Neural progenitor cell (in vitro differentiated cells): ENCODE results near the gene PTCHD1. TPM values are rescaled to one million over a fixed set of nuclear protein-coding genes. Genes with fewer than 3 reads are reported as not detected.

ENCODE experiments used
- DNase-seq: peaks from one replicate; pipeline ENCODE4 v3.0.0-alpha.2; 2016; ENCODE audit warnings: low spot score
- H2AFZ ChIP-seq: fragments of 200-600 bp; sonication (generic); replicated peaks from 2 replicates; pipeline ENCODE4 v1.6.1; 2016; ENCODE audit warnings: antibody characterized with exemption
- H3F3A ChIP-seq: fragments of 200-600 bp; sonication (generic); 2 replicates; pipeline ENCODE4 v1.6.1; 2016; ENCODE audit warnings: antibody characterized with exemption, low read depth
- H3K27ac ChIP-seq: fragments of 200-600 bp; sonication (generic); 2 replicates; pipeline ENCODE4 v1.5.1; 2016; ENCODE audit warnings: mild to moderate bottlenecking
- H3K27me3 ChIP-seq: fragments of 200-600 bp; sonication (generic); 2 replicates; pipeline ENCODE4 v1.6.1; 2016; ENCODE audit warnings: mild to moderate bottlenecking, moderate library complexity
- H3K36me3 ChIP-seq: fragments of 200-600 bp; sonication (generic); 2 replicates; pipeline ENCODE4 v1.5.1; 2016
- H3K4me1 ChIP-seq: fragments of 200-600 bp; sonication (generic); 2 replicates; pipeline ENCODE4 v1.6.1; 2016; ENCODE audit warnings: mixed run types
- H3K4me2 ChIP-seq: fragments of 200-600 bp; sonication (generic); 2 replicates; pipeline ENCODE4 v1.6.1; 2016
- H3K4me3 ChIP-seq: fragments of 200-600 bp; sonication (generic); 2 replicates; pipeline ENCODE4 v1.5.1; 2016
- H3K79me2 ChIP-seq: fragments of 200-600 bp; sonication (generic); 2 replicates; pipeline ENCODE4 v1.6.1; 2016; ENCODE audit warnings: low read depth
- H3K9ac ChIP-seq: fragments of 200-600 bp; sonication (generic); 2 replicates; pipeline ENCODE4 v1.6.1; 2016
- H3K9me3 ChIP-seq: fragments of 200-600 bp; sonication (generic); 2 replicates; pipeline ENCODE4 v1.5.1; 2016; ENCODE audit warnings: low read depth
- H4K20me1 ChIP-seq: fragments of 200-600 bp; sonication (generic); 2 replicates; pipeline ENCODE4 v1.6.1; 2016; ENCODE audit warnings: low read depth
- H3K27ac Mint-ChIP-seq: 3 replicates; pipeline ENCODE4 v1.8.0; 2021; ENCODE audit warnings: mixed read lengths
- H3K27me3 Mint-ChIP-seq: 2 replicates; pipeline ENCODE4 v1.8.0; 2022; ENCODE audit warnings: low read depth, mild to moderate bottlenecking, inconsistent platforms, moderate library complexity, mixed read lengths; ENCODE audit not compliant: insufficient read depth
- H3K36me3 Mint-ChIP-seq: 3 replicates; pipeline ENCODE4 v1.8.0; 2021; ENCODE audit warnings: mixed read lengths
- H3K4me1 Mint-ChIP-seq: 3 replicates; pipeline ENCODE4 v1.8.0; 2021; ENCODE audit warnings: mixed read lengths
- H3K4me3 Mint-ChIP-seq: 3 replicates; pipeline ENCODE4 v1.8.0; 2021; ENCODE audit warnings: mild to moderate bottlenecking, moderate library complexity, mixed read lengths
- H3K9me3 Mint-ChIP-seq: 3 replicates; pipeline ENCODE4 v1.8.0; 2020; ENCODE audit warnings: mixed read lengths
- CTCF ChIP-seq: fragments of 200-600 bp; sonication (generic); IDR thresholded peaks from 2 replicates; pipeline ENCODE4 v1.5.1; 2017; ENCODE audit warnings: antibody characterized with exemption, mild to moderate bottlenecking
- EZH2 ChIP-seq: fragments of 200-600 bp; sonication (generic); IDR thresholded peaks from 2 replicates; pipeline ENCODE4 v1.6.1; 2017; ENCODE audit warnings: antibody characterized with exemption, mild to moderate bottlenecking, moderate library complexity
- EZH2phosphoT487 ChIP-seq: fragments of 200-600 bp; sonication (generic); IDR thresholded peaks from 2 replicates; pipeline ENCODE4 v1.6.1; 2017; ENCODE audit warnings: antibody characterized with exemption
- total RNA-seq: library from RNA; depleted of rRNA; stranded (reverse); fragments of >200 nt; gene quantifications from 2 replicates; pipeline ENCODE4 v1.2.3, GENCODE V29; 2015; ENCODE audit warnings: low replicate concordance

Gene PTCHD1
- total RNA-seq, 1 donor from 2014 or later = 0.07 TPM

GRCh38 chrX:23312136-23312535, 22.5 kb upstream of the PTCHD1 start:
- Histone ChIP-seq H3K36me3 (no peaks in the 10 kb centered on the region), H3K4me2 (no peak overlapping the region), H3F3A (no peaks in the 10 kb centered on the region), H4K20me1 (no peaks in the 10 kb centered on the region), H3K79me2 (no peaks in the 10 kb centered on the region), H3K9ac (no peak overlapping the region), H3K4me1 (no peaks in the 10 kb centered on the region), H2AFZ (no peak overlapping the region), H3K9me3 (no peaks in the 10 kb centered on the region), H3K27ac (no peak overlapping the region), H3K27me3 (no peaks in the 10 kb centered on the region), H3K4me3 (no peak overlapping the region)
- Mint-ChIP-seq H3K9me3 (no peaks in the 10 kb centered on the region), H3K4me1 (no peaks in the 10 kb centered on the region), H3K27me3 (peaks cover 7% of the 10 kb centered on the region), H3K27ac (no peak overlapping the region), H3K36me3 (no peaks in the 10 kb centered on the region), H3K4me3 (no peak overlapping the region)
- DNase-seq = no peak
- TF ChIP-seq EZH2phosphoT487 = no peak
- no peak for TF ChIP-seq CTCF
- TF ChIP-seq EZH2 = no peak

DNA sequence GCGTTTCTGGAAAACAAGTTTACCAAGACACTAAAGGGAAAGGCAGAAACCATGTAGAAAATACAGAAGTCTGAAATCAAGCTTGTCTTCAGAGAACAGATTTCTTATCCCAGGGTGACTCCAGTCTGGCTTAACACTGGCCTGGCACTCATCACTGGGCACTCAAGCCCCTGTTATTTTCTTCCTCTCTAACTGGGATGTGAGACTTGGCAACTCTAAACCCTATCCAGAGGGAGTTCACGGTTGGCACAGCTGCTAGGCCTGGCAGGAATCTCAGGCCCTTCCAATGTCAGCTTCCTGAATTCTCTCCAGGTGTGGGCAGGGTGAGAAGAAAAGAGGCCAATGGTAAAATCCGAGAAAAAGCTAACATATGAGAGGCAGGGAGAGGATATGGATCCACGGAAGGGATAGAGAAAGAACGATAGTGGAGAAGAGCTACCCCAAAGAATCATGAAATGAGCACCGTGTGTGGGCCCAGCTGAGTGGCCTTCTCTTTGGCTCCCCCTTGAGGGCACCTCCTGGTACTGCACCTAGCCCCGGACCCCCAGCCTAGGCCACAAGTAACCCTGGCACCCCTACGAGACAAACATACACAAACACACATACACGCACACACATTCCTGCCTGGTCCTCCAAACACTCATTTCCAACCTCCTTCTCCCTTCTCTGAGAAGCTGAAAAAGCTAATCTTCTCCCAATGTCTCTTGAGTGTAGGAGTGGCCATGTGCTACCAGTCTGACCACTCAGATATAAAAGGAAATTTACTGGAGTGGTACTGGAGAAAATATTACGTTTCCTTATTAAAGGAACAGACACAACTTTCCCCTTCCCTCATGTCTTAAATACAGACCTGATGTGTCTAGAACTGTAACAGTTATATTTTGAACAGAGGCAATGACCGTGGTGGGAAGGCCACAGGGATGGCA, 16.6 kb upstream of the PTCHD1 start:
- Mint-ChIP-seq H3K4me3 (no peak overlapping the region), H3K27me3 (peaks cover 3% of the 10 kb centered on the region), H3K4me1 (no peaks in the 10 kb centered on the region), H3K27ac (no peak overlapping the region), H3K36me3 (no peaks in the 10 kb centered on the region), H3K9me3 (no peaks in the 10 kb centered on the region)
- H3K36me3 ChIP-seq = no peaks in the 10 kb centered on the region
- H3F3A ChIP-seq = no peaks in the 10 kb centered on the region
- no peak overlapping the region for H2AFZ ChIP-seq
- no peaks in the 10 kb centered on the region for H4K20me1 ChIP-seq
- H3K4me2 ChIP-seq = no peak overlapping the region
- no peaks in the 10 kb centered on the region for H3K27me3 ChIP-seq
- no peaks in the 10 kb centered on the region for H3K79me2 ChIP-seq
- no peaks in the 10 kb centered on the region for H3K4me1 ChIP-seq
- no peak overlapping the region for H3K4me3 ChIP-seq
- DNase-seq = peak; percentile 61
- H3K27ac ChIP-seq = no peak overlapping the region
- TF ChIP-seq CTCF (peak; percentile 79), EZH2 (no peak)
- H3K9ac ChIP-seq = no peak overlapping the region
- H3K9me3 ChIP-seq = no peaks in the 10 kb centered on the region

DNA sequence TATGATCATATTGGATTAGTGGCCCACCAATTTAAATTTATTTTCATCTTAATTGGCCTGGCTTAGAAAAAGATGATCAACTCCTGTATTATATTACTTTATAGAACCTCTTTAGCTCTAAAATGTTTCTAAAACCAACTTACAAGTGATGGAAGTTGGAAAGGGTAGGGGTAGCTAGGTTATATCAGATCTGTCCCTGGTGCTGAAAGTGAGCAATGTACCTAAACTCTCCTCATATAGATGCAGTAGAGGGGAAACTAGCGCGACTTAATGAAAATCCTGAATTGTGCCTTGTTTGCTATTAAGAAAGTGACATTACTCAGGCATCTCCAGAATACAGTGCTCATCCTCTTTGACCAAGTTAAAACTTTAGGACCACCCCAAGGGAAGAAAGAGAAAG, 7.5 kb upstream of the PTCHD1 start:
- Histone ChIP-seq H2AFZ (no peak overlapping the region), H3K4me3 (no peak overlapping the region), H3K27ac (no peak overlapping the region), H3K9ac (no peak overlapping the region), H3K36me3 (no peaks in the 10 kb centered on the region), H3K4me1 (peaks cover 7% of the 10 kb centered on the region), H3K4me2 (no peak overlapping the region), H3K9me3 (no peaks in the 10 kb centered on the region), H4K20me1 (peaks cover 3% of the 10 kb centered on the region), H3K79me2 (no peaks in the 10 kb centered on the region), H3K27me3 (peaks cover 30% of the 10 kb centered on the region), H3F3A (no peaks in the 10 kb centered on the region)
- peak; percentile 32 for DNase-seq
- Mint-ChIP-seq H3K9me3 (no peaks in the 10 kb centered on the region), H3K36me3 (no peaks in the 10 kb centered on the region), H3K4me3 (no peak overlapping the region), H3K27ac (no peak overlapping the region), H3K27me3 (peaks cover 23% of the 10 kb centered on the region), H3K4me1 (peaks cover under 1% of the 10 kb centered on the region)
- TF ChIP-seq EZH2 (no peak), CTCF (no peak), EZH2phosphoT487 (no peak)
